Measurements from ENCODE around the gene BNC2. TPM values are rescaled to one million over a fixed set of nuclear protein-coding genes. Genes with fewer than 3 reads are reported as not detected.

Gene BNC2
- total RNA-seq, 6 experiments from 2014 or later = 19.0 to 28.7 (median 25.4) TPM

- no peaks in the 10 kb centered on the region for H3K36me3 Mint-ChIP-seq (ENCODE audit: low read depth)
- H3K4me3 Mint-ChIP-seq = no peak overlapping the region
- no peaks in the 10 kb centered on the region for H3K27me3 Mint-ChIP-seq (ENCODE audit: insufficient read depth)
- H3K9me3 Mint-ChIP-seq = no peaks in the 10 kb centered on the region
- H3K27ac Mint-ChIP-seq = no peak overlapping the region
- DNase-seq = no peak
- TF ChIP-seq, protein P1, sequence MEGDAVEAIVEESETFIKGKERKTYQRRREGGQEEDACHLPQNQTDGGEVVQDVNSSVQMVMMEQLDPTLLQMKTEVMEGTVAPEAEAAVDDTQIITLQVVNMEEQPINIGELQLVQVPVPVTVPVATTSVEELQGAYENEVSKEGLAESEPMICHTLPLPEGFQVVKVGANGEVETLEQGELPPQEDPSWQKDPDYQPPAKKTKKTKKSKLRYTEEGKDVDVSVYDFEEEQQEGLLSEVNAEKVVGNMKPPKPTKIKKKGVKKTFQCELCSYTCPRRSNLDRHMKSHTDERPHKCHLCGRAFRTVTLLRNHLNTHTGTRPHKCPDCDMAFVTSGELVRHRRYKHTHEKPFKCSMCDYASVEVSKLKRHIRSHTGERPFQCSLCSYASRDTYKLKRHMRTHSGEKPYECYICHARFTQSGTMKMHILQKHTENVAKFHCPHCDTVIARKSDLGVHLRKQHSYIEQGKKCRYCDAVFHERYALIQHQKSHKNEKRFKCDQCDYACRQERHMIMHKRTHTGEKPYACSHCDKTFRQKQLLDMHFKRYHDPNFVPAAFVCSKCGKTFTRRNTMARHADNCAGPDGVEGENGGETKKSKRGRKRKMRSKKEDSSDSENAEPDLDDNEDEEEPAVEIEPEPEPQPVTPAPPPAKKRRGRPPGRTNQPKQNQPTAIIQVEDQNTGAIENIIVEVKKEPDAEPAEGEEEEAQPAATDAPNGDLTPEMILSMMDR (IDR thresholded peaks at IDR 0.05) = no peak
- H3K4me1 Mint-ChIP-seq (ENCODE audit: low read depth) = peaks cover 36% of the 10 kb centered on the region
Observed at GRCh38 chr9:16572005-16572734, 298.3 kb downstream of the BNC2 start.

DNA sequence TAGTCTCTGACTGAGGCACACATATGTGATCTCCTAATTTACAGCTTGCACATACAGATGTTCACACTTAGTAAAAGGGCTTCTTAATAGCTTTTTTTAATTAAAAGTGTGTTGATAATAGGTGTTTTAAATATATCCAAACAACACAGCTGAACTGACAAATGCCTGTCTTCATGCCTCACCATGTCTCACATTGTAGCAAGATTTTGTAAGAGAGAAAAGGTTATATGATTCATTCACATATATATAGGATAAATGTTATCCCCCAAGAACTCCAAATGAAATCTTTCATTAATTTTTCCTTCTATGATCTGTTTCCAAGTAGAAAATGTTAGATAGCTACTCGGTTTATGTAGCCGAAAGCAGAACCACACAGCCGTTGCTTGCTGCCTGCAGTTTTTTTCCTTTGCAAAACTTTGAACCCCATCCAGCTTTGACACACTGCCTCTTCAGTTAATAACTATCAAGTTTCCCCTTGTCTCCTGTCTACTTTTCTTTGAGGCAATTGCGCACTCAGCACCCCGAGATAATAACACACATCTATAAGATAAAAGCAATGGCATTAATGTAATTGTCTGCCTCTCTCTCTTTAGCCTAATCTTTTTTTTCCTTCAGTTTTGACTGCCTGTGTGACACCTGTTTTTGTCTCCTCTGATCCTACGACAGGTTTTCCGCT, 299.2 kb downstream of the BNC2 start:
- DNase-seq = no peak
- H3K27me3 Mint-ChIP-seq (ENCODE audit: insufficient read depth) = no peaks in the 10 kb centered on the region
- TF ChIP-seq, protein P1 (IDR thresholded peaks at IDR 0.05) = no peak
- no peak overlapping the region for H3K27ac Mint-ChIP-seq
- H3K9me3 Mint-ChIP-seq = no peaks in the 10 kb centered on the region
- peaks cover 33% of the 10 kb centered on the region for H3K4me1 Mint-ChIP-seq (ENCODE audit: low read depth)
- H3K4me3 Mint-ChIP-seq = no peak overlapping the region
- H3K36me3 Mint-ChIP-seq (ENCODE audit: low read depth) = no peaks in the 10 kb centered on the region

- Mint-ChIP-seq H3K27me3 (ENCODE audit: insufficient read depth) (no peaks in the 10 kb centered on the region; the same call in 1 of the 2 replicates), H3K27ac (no peak overlapping the region), H3K4me1 (ENCODE audit: low read depth) (peaks cover 6% of the 10 kb centered on the region; the same call in 1 of the 2 replicates), H3K4me3 (no peak overlapping the region), H3K9me3 (no peaks in the 10 kb centered on the region), H3K36me3 (ENCODE audit: low read depth) (peaks cover 6% of the 10 kb centered on the region; the same call in 1 of the 2 replicates)
- DNase-seq = no peak
- TF ChIP-seq, protein P1 (IDR thresholded peaks at IDR 0.05) = no peak
Observed at GRCh38 chr9:16563446-16563845, 307.0 kb downstream of the BNC2 start.

- Mint-ChIP-seq H3K4me3 (no peak overlapping the region), H3K9me3 (no peaks in the 10 kb centered on the region), H3K36me3 (ENCODE audit: low read depth) (peaks cover 6% of the 10 kb centered on the region), H3K27me3 (ENCODE audit: insufficient read depth) (no peaks in the 10 kb centered on the region; the same call in 1 of the 2 replicates), H3K4me1 (ENCODE audit: low read depth) (peaks cover 6% of the 10 kb centered on the region; the same call in 1 of the 2 replicates), H3K27ac (no peak overlapping the region)
- TF ChIP-seq, protein P1 (IDR thresholded peaks at IDR 0.05) = no peak
- DNase-seq = no peak
Observed at GRCh38 chr9:16561121-16561520, 309.3 kb downstream of the BNC2 start.

DNA sequence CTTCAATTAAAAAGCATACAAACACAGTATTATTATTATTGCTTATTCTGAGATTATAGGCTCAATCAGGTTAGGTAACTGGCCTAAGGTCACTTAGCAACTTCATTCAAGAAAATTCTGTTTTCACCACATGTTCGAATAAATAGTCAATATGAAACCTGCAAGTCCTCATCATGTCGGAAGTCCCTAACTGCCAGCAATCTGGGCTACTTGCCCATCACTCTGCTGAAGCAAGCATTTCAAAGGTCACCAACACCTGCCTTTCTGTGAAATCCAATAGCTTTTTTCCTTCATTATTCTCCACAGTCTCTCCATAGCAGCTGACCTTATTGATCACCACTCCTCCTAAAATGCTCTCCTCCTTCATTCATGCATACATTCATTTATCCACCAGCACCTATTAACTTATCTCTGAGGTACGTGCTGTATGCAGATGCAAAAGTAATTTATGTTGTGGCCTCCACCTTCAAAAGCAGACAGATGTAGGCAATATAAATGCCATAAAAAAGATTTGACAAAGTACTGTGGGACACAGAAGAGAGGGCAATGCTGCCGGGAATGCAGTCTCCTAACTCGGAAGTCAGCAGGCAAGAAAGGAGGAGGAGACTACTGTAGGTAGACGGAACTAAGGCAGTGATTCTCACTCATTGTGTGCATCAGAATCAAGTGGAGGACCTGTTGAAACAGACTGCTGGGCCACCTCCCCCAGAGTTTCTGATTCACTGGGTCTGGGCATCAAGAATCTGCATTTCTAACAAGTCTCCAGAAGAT, 310.9 kb downstream of the BNC2 start:
- peaks cover 4% of the 10 kb centered on the region for H3K27me3 Mint-ChIP-seq (ENCODE audit: insufficient read depth)
- peaks cover 6% of the 10 kb centered on the region; the same call in 1 of the 2 replicates for H3K4me1 Mint-ChIP-seq (ENCODE audit: low read depth)
- no peaks in the 10 kb centered on the region for H3K9me3 Mint-ChIP-seq
- no peak overlapping the region for H3K4me3 Mint-ChIP-seq
- TF ChIP-seq, protein P1 (IDR thresholded peaks at IDR 0.05) = no peak
- H3K27ac Mint-ChIP-seq = no peak overlapping the region
- no peak for DNase-seq
- H3K36me3 Mint-ChIP-seq (ENCODE audit: low read depth) = no peaks in the 10 kb centered on the region; the same call in 1 of the 2 replicates
